Measurements from ENCODE around the gene KLK14. TPM values are rescaled to one million over a fixed set of nuclear protein-coding genes. Genes with fewer than 3 reads are reported as not detected.

KLK14 gene
- total RNA-seq, 1 experiment from 2014 or later = 0.26 TPM

GRCh38 chr19:51030631-51031030, 52.1 kb downstream of the KLK14 start:
- Mint-ChIP-seq H3K4me1 (peaks cover 23 to 40% of the 10 kb centered on the region in 2 experiments), H3K27me3 (ENCODE audit: low read depth) (peaks cover 16% of the 10 kb centered on the region), H3K36me3 (ENCODE audit: insufficient read depth in 1 of 3, low read depth in 3 of 3) (no peaks in the 10 kb centered on the region), H3K4me3 (no peak overlapping the region), H3K9me3 (no peaks in the 10 kb centered on the region; a peak in 1 of 5 replicates), H3K27ac (no peak overlapping the region)
- Histone ChIP-seq H2BK12ac (ENCODE audit: insufficient read length, low read depth, low read length) (no peak overlapping the region), H3T11ph (ENCODE audit: low read length) (no peak overlapping the region), H3K14ac (ENCODE audit: insufficient read depth, low read length) (no peak overlapping the region; the same call in 1 of the 2 replicates), H3K27me3 (ENCODE audit: insufficient read depth, low read length) (no peaks in the 10 kb centered on the region), H4K91ac (ENCODE audit: insufficient read length, low read depth, low read length) (no peak overlapping the region), H4K20me1 (ENCODE audit: control insufficient read depth, insufficient read depth, insufficient read length) (no peaks in the 10 kb centered on the region), H3K9ac (ENCODE audit: extremely low read depth, insufficient read length, low read length) (no peak overlapping the region), H2AK5ac (ENCODE audit: insufficient read length, low read length) (no peak overlapping the region), H3K27ac (ENCODE audit: insufficient read length, low read depth, low read length) (no peak overlapping the region), H3K4me1 (ENCODE audit: insufficient read depth, low read length) (no peaks in the 10 kb centered on the region), H2BK20ac (ENCODE audit: low read depth, low read length, poor library complexity, severe bottlenecking) (no peak overlapping the region), H3K4ac (ENCODE audit: low read depth, low read length) (no peak overlapping the region), H4K5ac (ENCODE audit: insufficient read length, low read depth, low read length) (no peak overlapping the region), H3K79me2 (ENCODE audit: insufficient read depth, low read length) (no peaks in the 10 kb centered on the region), H3K56ac (ENCODE audit: insufficient read length, low read depth, low read length) (no peak overlapping the region), H3K4me2 (ENCODE audit: insufficient read depth, insufficient read length, low read length) (no peak overlapping the region), H2BK120ac (ENCODE audit: low read depth, low read length, poor library complexity, severe bottlenecking) (no peak overlapping the region), H3K9me3 (ENCODE audit: control insufficient read depth, low read depth, low read length) (no peaks in the 10 kb centered on the region), H3K79me1 (ENCODE audit: insufficient read depth, low read depth, low read length, poor library complexity, severe bottlenecking) (no peaks in the 10 kb centered on the region), H3K23ac (ENCODE audit: insufficient read length, low read depth, low read length) (no peak overlapping the region), H2BK15ac (ENCODE audit: low read depth, low read length) (no peak overlapping the region), H2AFZ (ENCODE audit: low read length) (no peak overlapping the region), H4K8ac (replicated peaks; ENCODE audit: insufficient read length, low read depth, low read length) (no peak overlapping the region), H3K23me2 (ENCODE audit: insufficient read length, low read depth, low read length, poor library complexity, severe bottlenecking) (no peaks in the 10 kb centered on the region), H2BK5ac (ENCODE audit: insufficient read length, low read length) (no peak overlapping the region), H3K18ac (ENCODE audit: insufficient read length, low read depth, low read length) (no peak overlapping the region)
- TF ChIP-seq CTCF (conservative IDR thresholded peaks at IDR 0.05) = no peak
- no CpG with 5 or more reads among the region's 13 CpGs for WGBS (ENCODE audit: extremely low coverage, insufficient read length, low lambda C conversion rate)
- DNase-seq = no peak

Measured in H9 (cell line).